ENCODE measurements around the gene TNFRSF18.
A peak's percentile ranks its signal among the peaks of the same experiment; 100 is the strongest.

The TNFRSF18 gene

DNA sequence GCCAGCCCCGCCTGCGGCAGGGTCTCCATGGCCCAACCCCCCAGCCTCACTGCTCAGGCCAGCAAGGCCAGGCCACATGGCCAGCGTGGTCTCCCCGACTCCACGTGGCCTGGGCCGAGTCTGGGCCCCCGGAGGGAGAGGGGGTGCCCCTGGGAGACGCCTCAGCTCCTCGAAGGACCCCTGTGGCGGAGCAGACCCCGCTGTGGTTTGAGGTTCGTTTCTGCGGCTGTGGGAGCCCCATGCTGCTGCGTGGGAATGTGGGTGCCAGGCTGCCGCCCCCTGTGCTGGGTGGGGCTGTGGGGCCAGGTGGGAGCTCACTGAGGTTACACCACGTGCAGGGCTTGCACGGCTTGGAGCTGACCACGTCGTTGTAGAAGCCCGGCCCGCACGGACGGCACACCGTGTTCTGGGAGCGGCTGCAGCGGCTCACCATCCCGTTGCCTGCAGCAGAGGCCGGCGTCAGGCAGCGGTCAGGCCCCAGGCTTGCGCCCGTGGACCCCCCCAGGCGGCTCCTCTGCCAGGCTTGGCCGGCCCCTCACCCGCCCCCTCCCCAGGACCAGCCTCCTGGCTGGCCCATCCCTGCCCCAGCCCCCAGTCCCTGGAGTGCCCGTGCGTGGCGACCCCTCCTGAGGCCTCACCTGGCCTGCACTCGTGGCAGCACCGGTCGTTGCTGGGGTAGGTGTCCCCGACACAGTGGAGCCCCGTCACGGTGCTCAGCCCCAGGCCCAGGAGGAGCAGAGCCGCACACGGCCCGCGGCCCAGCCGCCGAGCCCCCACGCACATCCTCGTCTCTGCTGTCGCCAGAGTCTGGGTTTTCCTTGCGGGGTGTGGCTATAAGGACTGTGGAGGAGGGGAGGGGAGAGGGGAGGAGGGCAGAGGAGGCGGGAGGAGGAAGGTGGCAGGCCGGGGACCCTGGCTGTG lies 7.2 kb upstream of the TNFRSF18 start, which contains the start of gene TNFRSF4:
Gene TNFRSF4 (minus strand): TSS at position 809 of the 921 bp plus-strand sequence. CDS start 26 bp downstream, at position 783.
- Histone ChIP-seq H3K27me3 (peaks cover 6% of the 10 kb centered on the region; the same call in 1 of the 2 replicates), H3K4me1 (peaks cover 84% of the 10 kb centered on the region), H3K4me2 (peak within 1 kb of the TSS; percentile 99), H3K9me3 (no peaks in the 10 kb centered on the region), H4K20me1 (peaks cover 64% of the 10 kb centered on the region), H3K27ac (peak within 1 kb of the TSS; percentile 38; the same call in 1 of the 2 replicates), H3K4me3 (peak within 1 kb of the TSS; percentile 43), H3K36me3 (peaks cover 37% of the 10 kb centered on the region), H3K9ac (0 out of 2 replicates have a peak within 1 kb of the TSS, but pooled peaks have one; percentile 38)
- no peak for TF ChIP-seq Cebpa-rat (IDR thresholded peaks at IDR 0.05)

DNA sequence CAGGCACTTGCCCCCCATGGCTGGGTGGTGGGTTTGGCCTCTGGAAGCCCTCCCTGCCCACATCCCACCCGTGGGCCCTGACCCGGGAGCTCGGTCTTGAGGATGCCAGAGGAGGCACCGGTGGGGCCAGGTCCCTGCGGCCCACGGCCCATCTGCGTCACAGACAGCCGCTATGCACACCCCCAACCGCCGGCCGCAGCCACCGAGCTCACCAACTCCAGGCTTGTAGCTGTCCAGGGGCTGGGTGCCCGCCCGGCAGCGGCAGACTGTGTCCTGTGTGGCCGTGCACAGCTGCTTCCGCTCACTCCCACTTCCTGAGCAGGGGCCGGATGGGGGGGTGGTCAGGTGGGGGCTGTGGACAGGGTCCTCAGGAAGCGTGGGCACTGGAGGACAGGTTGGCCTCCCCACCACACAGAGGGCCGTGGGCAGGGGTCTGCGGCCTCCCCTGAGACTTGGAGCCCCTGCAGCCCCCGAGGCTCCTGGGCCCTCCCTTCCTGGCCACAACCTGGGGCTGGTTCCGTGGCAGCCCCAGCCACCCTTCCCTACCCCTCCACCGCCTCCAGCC lies 6.5 kb upstream of the TNFRSF18 start:
- no peak for TF ChIP-seq Cebpa-rat (IDR thresholded peaks at IDR 0.05)
- Histone ChIP-seq H3K27me3 (peaks cover 6% of the 10 kb centered on the region; the same call in 1 of the 2 replicates), H3K4me1 (peaks cover 90% of the 10 kb centered on the region), H3K4me2 (peak overlapping the region; percentile 99), H4K20me1 (peaks cover 60% of the 10 kb centered on the region), H3K4me3 (peak overlapping the region; percentile 43), H3K9ac (0 out of 2 replicates have a peak overlapping the region, but pooled peaks have one; percentile 38), H3K27ac (peak overlapping the region; percentile 38; the same call in 1 of the 2 replicates), H3K9me3 (no peaks in the 10 kb centered on the region), H3K36me3 (peaks cover 30% of the 10 kb centered on the region)

DNA sequence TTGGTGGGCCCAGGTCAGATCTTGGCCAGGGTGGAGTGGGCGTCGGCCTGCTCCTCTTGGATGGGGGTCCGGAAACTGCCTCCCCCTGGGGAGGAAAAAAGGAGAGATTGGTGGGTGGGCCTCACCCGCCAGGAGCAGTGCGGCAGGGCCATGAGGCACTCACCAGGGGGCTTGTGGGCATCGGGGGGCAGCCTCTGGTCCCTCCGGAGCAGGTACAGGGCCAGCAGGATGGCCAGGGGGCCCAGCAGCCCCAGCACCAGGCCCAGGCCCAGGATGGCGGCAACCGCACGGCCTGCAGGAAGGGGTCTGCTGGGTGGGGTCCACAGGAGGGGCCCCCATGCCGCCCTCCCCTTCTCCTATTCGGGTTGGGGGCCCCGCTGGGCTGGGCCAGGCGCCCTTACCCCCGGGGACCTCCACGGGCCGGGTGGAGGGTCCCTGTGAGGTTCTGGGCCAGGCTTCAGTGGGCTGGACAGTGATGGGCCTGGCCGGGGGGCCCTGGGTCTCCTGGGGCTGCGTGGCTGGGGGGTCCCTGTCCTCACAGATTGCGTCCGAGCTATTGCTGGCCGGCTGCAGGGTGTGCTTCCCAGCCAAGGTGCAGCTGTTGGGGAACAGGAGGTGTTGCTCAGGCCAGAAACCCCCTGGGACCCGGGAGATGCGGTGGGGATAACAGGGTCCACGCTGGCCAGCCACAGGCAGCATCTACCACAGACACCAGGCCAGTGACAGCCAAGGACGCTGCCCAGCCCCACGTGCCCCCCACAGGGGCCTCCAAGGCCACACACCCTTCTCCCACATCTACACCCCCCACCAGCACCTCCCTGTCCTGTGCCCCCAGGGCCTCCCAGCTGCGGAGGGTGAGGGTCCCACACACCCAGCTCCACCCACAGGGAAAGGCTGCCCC lies 5.4 kb upstream of the TNFRSF18 start:
- Histone ChIP-seq H3K27me3 (peaks cover 12% of the 10 kb centered on the region), H3K27ac (peak overlapping the region; percentile 46), H3K4me3 (peak overlapping the region; percentile 14; the same call in 1 of the 2 replicates), H3K9ac (no peak overlapping the region), H3K36me3 (peaks cover 19% of the 10 kb centered on the region), H3K9me3 (no peaks in the 10 kb centered on the region), H3K4me1 (peaks cover 97% of the 10 kb centered on the region), H3K4me2 (peak overlapping the region; percentile 99), H4K20me1 (peaks cover 50% of the 10 kb centered on the region)
- TF ChIP-seq Cebpa-rat (IDR thresholded peaks at IDR 0.05): no peak

DNA sequence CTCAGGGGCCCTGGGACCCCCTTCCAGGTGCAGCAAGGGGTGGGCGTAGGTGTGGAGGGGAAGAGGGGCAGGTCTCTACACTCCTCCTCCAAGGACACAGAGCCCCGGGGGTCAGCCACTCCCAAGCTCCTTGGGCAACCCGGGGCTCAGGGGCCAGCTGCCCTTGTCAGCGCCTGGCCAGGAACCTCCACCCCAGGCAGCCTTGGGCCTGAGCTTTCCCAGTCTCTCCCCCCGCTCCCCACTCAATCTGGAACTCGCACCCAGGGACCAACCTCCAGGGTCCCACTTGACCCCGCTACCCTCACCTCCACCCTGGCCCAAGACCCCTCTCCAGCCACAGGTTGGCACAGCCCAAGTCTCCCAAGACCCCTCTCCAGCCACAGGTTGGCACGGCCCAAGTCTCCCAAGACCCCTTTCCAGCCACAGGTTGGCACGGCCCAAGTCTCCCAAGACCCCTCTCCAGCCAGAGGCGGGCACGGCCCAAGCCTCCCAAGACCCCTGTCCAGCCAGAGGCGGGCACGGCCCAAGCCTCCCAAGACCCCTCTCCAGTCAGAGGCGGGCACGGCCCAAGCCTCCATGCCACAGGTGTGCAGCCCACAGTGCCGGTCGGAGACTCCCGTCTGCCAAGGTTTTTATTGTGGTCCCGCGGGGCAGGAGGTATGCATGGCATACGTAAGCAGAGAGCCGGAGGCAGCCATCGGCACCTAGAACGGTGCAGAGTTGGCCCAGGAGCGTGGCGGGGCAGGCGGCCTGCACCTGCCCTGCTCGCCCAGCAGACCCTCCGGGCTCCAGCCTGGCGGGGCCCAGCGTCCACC lies 4.5 kb upstream of the TNFRSF18 start:
- Histone ChIP-seq H3K36me3 (peaks cover 10% of the 10 kb centered on the region), H3K4me2 (peak overlapping the region; percentile 99), H3K27me3 (peaks cover 21% of the 10 kb centered on the region), H3K9me3 (no peaks in the 10 kb centered on the region), H4K20me1 (peaks cover 45% of the 10 kb centered on the region), H3K4me1 (peaks cover 97% of the 10 kb centered on the region), H3K27ac (no peak overlapping the region), H3K9ac (no peak overlapping the region), H3K4me3 (no peak overlapping the region)
- TF ChIP-seq Cebpa-rat (IDR thresholded peaks at IDR 0.05): no peak

DNA sequence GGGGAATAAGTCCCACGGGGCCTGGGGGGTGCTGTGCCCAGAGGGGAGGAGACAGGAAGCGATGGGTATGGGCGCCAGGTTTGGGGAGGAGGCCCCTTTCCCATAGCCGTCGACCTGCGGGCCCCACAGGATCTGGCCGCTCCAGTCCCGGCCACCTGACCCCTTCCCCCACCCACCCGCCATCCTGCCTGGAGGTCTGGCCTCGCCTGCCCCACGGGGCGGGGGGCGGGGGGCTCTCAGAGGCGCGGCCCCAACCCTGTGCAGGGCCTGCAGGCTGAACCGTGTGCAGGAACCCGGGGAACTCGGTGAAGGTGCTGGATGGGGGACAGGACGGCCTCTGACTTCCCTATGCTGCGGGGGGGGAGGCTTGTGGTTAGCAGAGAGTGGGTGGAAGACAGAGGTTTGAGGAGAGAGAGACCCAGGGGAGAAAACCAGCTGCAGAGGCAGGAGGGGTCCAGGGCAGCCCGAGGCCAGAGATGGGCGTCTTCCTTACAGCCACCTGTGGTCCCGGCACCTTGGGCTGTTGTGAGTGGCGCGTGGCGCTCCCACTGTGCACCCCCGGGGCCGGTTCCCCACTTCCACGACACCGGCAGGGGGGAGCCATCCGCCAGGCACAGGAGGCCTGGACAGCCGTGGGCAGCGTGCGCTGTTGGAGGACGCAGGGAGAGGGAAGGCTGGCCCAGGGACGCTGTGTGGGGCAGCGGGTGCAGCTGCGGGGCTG lies 2.5 kb upstream of the TNFRSF18 start:
- peak overlapping the region; percentile 79 for H3K27ac ChIP-seq

DNA sequence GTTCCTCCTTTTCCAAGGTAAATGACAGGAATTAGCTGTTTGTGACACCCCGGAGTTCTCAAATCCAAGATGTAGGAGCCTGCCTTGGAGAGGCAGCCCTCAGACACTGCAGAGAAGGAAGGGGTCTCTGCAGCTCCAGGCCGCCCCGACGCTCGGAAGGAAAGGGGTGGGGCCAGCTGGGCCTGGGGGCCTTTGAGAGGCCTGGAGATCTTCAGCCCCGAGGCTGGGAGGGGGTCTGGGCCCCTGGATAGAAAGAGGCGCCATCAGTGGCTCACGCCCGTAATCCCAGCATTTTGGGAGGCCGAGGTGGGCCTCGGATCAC lies 1.1 kb upstream of the TNFRSF18 start:
- Histone ChIP-seq H3K4me3 (peak overlapping the region; percentile 62; the same call in 1 of the 2 replicates), H3K27ac (peak overlapping the region; percentile 10; the same call in 1 of the 2 replicates), H3K27me3 (peaks cover 24% of the 10 kb centered on the region), H3K9me3 (no peaks in the 10 kb centered on the region), H4K20me1 (peaks cover 24% of the 10 kb centered on the region), H3K36me3 (no peaks in the 10 kb centered on the region), H3K4me1 (peaks cover 77% of the 10 kb centered on the region), H3K9ac (no peak overlapping the region), H3K4me2 (peak overlapping the region; percentile 99)
- TF ChIP-seq Cebpa-rat (IDR thresholded peaks at IDR 0.05): no peak

More for the DNA sequence above, 2.5 kb upstream of the TNFRSF18 start:
- no peaks in the 10 kb centered on the region for H3K36me3 ChIP-seq
- no peak for TF ChIP-seq Cebpa-rat (IDR thresholded peaks at IDR 0.05)
- peaks cover 90% of the 10 kb centered on the region for H3K4me1 ChIP-seq
- peak overlapping the region; percentile 49 for H3K4me3 ChIP-seq
- peaks cover 36% of the 10 kb centered on the region for H4K20me1 ChIP-seq
- no peaks in the 10 kb centered on the region for H3K9me3 ChIP-seq
- peak overlapping the region; percentile 99 for H3K4me2 ChIP-seq
- peak overlapping the region; percentile 53; the same call in 1 of the 2 replicates for H3K9ac ChIP-seq
- peaks cover 30% of the 10 kb centered on the region for H3K27me3 ChIP-seq

DNA sequence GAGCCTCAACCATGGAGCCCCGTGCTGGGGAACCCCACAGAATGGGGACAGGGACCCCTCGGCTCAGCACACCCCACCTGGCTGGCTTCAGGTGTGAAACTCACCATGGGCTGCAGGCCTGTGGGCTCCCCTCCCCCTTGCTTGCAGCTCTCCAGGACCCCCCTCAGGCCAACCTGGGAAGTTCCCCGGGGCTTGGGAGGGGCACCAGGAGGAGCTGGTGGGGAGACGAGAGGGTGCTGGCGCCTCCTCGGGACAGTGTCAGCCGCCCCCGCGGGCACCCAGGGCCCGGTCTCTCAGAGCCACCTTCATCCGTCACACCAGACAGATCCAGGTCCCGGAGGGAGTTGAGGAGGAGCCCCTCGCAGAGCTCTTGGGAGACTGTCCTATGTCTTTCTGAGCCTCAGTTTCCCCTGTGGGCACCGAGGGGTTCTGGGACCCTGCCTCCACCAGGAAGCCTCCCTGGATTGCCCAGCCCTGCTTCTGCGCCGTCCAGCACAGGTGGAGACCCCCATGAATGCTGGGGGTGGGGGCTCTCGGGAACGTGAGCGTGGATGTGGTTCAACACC lies 657 bp upstream of the TNFRSF18 start:
- Histone ChIP-seq H3K4me3 (peak overlapping the region; percentile 62), H3K4me2 (peak overlapping the region; percentile 99), H3K27ac (peak overlapping the region; percentile 9; the same call in 1 of the 2 replicates), H3K4me1 (peaks cover 73% of the 10 kb centered on the region), H3K36me3 (no peaks in the 10 kb centered on the region), H4K20me1 (peaks cover 24% of the 10 kb centered on the region), H3K9ac (no peak overlapping the region; the same call in 1 of the 2 replicates), H3K27me3 (peaks cover 24% of the 10 kb centered on the region), H3K9me3 (no peaks in the 10 kb centered on the region)
- no peak for TF ChIP-seq Cebpa-rat (IDR thresholded peaks at IDR 0.05)
